LNCAP (cell line): ENCODE measurements around the gene ZNF486.

Experiments used
- TF ChIP-seq, protein P1 (sequence below): fragments of 450-650 bp; IDR thresholded peaks from 2 replicates; pipeline ENCODE4 v1.5.1; 2017; ENCODE audit warnings: mild to moderate bottlenecking

ZNF486 gene

DNA sequence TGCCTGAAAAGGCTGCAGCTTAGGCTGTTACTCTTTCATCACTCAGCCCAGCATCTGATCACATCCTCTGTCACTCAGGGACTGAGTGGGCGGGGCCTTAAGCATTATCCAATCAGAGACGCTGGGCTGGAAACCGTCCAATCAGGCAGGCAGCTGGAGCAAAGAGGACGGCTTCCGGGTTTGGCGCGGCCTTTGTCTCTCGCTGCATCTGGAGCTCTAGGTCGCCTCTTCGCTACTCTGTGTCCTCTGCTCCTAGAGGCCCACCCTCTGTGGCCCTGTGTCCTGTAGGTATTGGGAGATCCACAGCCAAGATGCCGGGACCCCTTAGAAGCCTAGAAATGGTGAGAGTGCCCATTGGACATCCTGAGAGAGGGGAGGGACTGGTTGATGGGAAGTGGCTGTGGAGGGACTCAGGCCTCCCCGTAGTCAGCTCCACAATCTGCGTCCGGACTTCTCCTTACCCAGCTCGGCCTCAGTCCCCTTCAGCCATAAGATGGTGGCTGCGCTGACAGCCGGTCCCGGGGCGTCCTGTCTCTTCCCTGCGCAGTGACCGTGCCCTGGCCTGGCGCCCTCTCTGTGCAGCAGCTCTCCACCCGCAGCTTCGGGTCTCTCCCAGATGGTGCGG, at the start of gene ZNF486:
ZNF486 (plus strand) TSS at position 195 of the 625 bp plus-strand sequence; CDS start at position 312, 117 bp downstream.
- TF ChIP-seq, protein P1, sequence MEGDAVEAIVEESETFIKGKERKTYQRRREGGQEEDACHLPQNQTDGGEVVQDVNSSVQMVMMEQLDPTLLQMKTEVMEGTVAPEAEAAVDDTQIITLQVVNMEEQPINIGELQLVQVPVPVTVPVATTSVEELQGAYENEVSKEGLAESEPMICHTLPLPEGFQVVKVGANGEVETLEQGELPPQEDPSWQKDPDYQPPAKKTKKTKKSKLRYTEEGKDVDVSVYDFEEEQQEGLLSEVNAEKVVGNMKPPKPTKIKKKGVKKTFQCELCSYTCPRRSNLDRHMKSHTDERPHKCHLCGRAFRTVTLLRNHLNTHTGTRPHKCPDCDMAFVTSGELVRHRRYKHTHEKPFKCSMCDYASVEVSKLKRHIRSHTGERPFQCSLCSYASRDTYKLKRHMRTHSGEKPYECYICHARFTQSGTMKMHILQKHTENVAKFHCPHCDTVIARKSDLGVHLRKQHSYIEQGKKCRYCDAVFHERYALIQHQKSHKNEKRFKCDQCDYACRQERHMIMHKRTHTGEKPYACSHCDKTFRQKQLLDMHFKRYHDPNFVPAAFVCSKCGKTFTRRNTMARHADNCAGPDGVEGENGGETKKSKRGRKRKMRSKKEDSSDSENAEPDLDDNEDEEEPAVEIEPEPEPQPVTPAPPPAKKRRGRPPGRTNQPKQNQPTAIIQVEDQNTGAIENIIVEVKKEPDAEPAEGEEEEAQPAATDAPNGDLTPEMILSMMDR = no peak

DNA sequence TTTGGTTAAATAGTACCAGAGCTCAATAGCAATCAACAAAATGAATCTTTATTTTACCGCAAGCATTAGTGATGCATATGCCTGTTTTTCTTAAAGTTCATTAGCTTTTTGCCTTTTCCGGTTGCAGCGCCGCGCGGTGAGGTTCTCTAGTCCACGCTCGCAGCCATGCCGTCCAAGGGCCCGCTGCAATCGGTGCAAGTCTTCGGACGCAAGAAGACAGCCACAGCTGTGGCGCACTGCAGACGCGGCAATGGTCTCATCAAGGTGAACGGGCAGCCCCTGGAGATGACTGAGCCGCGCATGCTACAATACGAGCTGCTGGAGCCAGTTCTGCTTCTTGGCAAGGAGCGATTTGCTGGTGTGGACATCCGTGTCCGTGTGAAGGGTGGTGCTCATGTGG, 42.1 kb upstream of the ZNF486 start:
- TF ChIP-seq, protein P1 = no peak

DNA sequence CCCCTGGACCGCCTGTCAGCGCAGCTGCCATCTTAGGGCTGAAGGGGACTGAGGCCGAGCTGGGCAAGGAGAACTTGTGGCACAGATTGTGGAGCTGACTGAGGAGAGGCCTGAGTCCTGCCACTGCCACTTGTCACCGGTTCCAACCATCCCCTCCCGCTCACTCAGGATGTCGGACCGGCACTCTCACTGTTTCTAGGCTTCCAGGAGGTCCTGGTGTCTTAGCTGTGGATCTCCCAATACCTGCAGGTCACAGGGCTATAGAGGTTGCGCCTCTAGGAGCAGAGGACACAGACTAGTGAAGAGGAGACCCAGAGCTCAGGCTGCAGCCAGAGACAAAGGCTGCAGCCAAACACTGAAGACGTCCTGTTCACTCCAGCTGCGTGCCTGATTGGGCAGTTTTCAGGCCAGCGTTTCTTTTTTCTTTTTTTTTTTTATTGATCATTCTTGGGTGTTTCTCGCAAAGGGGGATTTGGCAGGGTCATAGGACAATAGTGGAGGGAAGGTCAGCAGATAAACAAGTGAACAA, 15.3 kb upstream of the ZNF486 start:
- TF ChIP-seq, protein P1 = no peak

DNA sequence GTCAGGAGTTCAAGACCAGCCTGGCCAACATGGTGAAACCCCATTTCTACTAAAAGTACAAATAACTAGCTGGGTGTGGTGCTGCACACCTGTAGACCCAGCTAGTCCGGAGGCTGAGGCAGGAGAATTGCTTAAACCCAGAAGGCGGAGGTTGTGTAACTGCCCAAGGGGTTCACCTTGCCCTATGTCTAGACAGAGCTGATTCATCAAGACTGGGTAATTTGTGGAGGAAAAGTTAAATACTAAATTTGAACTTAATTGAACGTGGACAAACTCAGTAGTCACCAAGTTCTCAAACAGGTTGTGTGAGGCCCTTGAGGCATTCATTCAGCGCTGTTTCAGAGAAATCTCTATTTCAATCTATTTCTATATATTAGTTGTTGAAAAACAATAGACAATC, 13.7 kb upstream of the ZNF486 start:
- TF ChIP-seq, protein P1 = no peak

DNA sequence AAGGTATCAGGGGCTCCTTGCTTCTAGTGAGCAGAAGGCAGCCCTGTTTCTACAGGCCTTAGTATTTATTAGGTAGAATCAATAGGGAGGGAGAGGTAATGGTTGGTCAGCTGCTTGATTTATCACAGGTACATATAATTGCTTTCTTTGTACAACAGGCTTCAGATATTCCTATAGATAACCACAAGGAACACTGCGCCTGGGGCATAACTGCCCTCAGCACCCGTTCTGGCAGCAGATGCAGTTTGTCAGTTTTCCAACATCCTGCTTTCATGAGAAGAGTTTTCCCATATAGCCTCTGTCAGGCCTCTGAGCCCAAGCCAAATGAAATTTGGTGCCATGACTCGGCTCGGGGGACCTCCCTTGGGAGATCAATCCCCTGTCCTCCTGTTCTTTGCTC, 12.4 kb upstream of the ZNF486 start:
- TF ChIP-seq, protein P1 = no peak

DNA sequence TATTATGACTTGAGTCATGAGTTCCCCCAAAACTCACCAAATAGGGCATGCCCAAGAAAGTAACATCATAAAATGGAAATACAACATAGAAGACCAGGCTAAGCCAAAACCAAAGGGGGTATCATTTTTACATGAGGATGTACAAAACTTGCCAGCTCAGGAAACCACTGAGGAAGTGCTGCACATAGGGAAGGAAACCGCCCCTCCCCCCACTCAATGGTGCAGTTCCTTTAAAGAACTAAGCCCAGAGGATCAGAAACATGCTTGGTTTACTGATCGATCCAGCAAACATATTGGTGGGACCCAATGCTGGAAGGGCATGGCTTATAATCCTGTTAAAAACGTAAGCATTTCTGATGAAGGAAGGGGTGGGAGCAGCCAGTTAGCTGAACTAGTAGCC, 4.2 kb upstream of the ZNF486 start:
- TF ChIP-seq, protein P1 = no peak

DNA sequence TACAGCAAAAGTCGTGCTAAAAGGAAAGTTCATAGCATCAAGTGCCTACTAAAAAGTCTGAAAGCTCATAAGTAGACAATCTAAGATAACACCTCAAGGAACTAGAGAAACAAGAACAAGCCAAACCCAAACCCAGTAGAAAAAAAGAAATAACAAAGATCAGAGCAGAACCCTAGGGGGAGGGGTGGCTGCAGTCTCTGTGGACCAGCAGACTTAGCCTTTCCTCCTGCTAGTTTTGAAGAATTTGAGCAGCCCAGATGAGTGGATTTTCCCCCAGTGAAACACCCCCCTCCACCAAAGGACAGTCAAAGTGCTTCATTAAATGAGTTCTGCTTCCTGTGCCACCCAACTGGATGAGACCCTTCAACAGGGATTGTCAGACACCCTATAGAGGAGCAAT, 2.6 kb upstream of the ZNF486 start:
- TF ChIP-seq, protein P1 = no peak
